Measurements from ENCODE around the gene GPR107. TPM values are rescaled to one million over a fixed set of nuclear protein-coding genes. Genes with fewer than 3 reads are reported as not detected.

Gene GPR107
- polyA plus RNA-seq, 3 donors, result 6.0 to 22.6 (median 6.0) TPM

DNA sequence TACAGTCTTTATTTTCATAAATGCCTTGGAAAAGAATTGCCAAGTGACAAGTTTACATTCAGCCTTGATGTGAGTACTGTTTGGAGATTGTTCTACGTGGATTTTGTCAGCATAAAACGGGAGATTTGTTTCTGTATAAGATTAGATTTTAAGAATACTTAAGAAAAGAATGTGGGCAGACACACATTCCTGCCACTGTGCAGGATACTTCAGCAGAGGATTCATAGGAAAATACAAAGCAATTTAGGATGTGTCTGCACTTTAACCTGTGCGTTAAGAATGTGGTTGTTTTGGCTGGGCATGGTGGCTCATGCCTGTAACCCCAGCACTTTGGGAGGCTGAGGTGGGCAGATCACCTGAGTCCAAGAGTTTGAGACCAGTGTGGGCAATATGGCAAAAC lies 37.2 kb downstream of the GPR107 start:
- peaks cover 5% of the 10 kb centered on the region for H3K79me2 ChIP-seq (ENCODE audit: insufficient read depth, low read length)
- no peaks in the 10 kb centered on the region for H3K27me3 ChIP-seq (ENCODE audit: control insufficient read depth in 2 of 2, insufficient read depth in 2 of 2, low read length in 2 of 2)
- H3K4me1 Mint-ChIP-seq, result no peaks in the 10 kb centered on the region
- peaks cover 76 to 96% of the 10 kb centered on the region in 2 donors for H3K36me3 Mint-ChIP-seq
- WGBS (ENCODE audit: insufficient coverage), result 100% methylated on average over 1 of the region's 3 CpGs
- no peak overlapping the region for H3K4me2 ChIP-seq (replicated peaks; ENCODE audit: extremely low read depth, low read length, poor library complexity, severe bottlenecking)
- peaks cover 73 to 99% of the 10 kb centered on the region in 2 donors for H3K36me3 ChIP-seq (replicated peaks in 1 of 2; ENCODE audit: control insufficient read depth in 1 of 2, insufficient read depth in 2 of 2, low read length in 2 of 2)
- H4K20me1 ChIP-seq (ENCODE audit: insufficient read depth, low read length), result no peaks in the 10 kb centered on the region
- no peak for DNase-seq
- TF ChIP-seq, protein P1, sequence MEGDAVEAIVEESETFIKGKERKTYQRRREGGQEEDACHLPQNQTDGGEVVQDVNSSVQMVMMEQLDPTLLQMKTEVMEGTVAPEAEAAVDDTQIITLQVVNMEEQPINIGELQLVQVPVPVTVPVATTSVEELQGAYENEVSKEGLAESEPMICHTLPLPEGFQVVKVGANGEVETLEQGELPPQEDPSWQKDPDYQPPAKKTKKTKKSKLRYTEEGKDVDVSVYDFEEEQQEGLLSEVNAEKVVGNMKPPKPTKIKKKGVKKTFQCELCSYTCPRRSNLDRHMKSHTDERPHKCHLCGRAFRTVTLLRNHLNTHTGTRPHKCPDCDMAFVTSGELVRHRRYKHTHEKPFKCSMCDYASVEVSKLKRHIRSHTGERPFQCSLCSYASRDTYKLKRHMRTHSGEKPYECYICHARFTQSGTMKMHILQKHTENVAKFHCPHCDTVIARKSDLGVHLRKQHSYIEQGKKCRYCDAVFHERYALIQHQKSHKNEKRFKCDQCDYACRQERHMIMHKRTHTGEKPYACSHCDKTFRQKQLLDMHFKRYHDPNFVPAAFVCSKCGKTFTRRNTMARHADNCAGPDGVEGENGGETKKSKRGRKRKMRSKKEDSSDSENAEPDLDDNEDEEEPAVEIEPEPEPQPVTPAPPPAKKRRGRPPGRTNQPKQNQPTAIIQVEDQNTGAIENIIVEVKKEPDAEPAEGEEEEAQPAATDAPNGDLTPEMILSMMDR (IDR thresholded peaks at IDR 0.05), result no peak
- peaks cover 0 to 3% (median 0%) of the 10 kb centered on the region in 7 donors for H3K9me3 Mint-ChIP-seq
- no peak overlapping the region for H3K27ac ChIP-seq (ENCODE audit: low read depth in 1 of 2, low read length in 2 of 2)
- no peaks in the 10 kb centered on the region for H3K9me3 ChIP-seq (replicated peaks in 1 of 2; ENCODE audit: control insufficient read depth in 1 of 2, insufficient read depth in 1 of 2, low read length in 2 of 2)
- no peak overlapping the region for H3K4me3 Mint-ChIP-seq
- intact Hi-C loops (cut with micrococcal nuclease), result loop anchor here (10.0 kb wide), 1 partner anchor 206 kb away; no protein-coding TSS in a partner anchor
- H3K4me3 ChIP-seq (replicated peaks in 1 of 3; ENCODE audit: low read depth in 2 of 3, low read length in 3 of 3), result no peak overlapping the region
- H2AFZ ChIP-seq (ENCODE audit: insufficient read depth, low read depth, low read length, poor library complexity, severe bottlenecking), result no peak overlapping the region
- H3K4me1 ChIP-seq (ENCODE audit: control insufficient read depth in 1 of 2, insufficient read depth in 2 of 2, low read length in 2 of 2), result no peaks in the 10 kb centered on the region
- H3K9ac ChIP-seq (ENCODE audit: insufficient read depth, low read length, poor library complexity, severe bottlenecking), result no peak overlapping the region
- H3K27ac Mint-ChIP-seq, result peak overlapping the region in 1 of 7 donors; percentile 51
- peaks cover 0 to 1% (median 0%) of the 10 kb centered on the region in 3 donors for H3K27me3 Mint-ChIP-seq (ENCODE audit: low read depth in 3 of 3)

DNA sequence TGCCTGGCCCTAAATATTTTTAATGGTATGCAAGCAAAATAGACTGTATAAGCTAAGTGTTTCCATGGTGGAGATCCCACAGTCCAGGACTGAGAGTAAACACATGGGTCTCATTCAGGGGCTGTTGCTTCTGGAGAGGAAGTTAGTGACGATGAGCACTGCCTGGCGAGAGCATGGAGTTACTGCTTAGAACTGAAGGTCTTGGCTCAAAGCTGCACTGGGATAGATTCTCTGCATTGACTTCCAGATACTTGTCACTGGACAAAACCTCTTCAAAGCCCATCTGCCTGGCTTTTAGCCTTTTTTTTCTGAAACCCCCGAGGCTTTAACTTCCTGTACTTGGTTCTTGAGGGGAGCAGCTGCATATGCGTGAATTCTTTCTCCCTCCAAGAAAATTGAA lies 39.2 kb downstream of the GPR107 start:
- intact Hi-C loops (cut with micrococcal nuclease), result loop anchor here (10.0 kb wide), 1 partner anchor 208 kb away; no protein-coding TSS in a partner anchor
- Histone ChIP-seq H3K9ac (ENCODE audit: insufficient read depth, low read length, poor library complexity, severe bottlenecking) (no peak overlapping the region), H2AFZ (ENCODE audit: insufficient read depth, low read depth, low read length, poor library complexity, severe bottlenecking) (no peak overlapping the region), H3K27ac (ENCODE audit: low read depth in 1 of 2, low read length in 2 of 2) (no peak overlapping the region), H3K4me3 (replicated peaks in 1 of 3; ENCODE audit: low read depth in 2 of 3, low read length in 3 of 3) (no peak overlapping the region), H3K27me3 (ENCODE audit: control insufficient read depth in 2 of 2, insufficient read depth in 2 of 2, low read length in 2 of 2) (no peaks in the 10 kb centered on the region), H3K4me2 (replicated peaks; ENCODE audit: extremely low read depth, low read length, poor library complexity, severe bottlenecking) (no peak overlapping the region), H3K9me3 (replicated peaks in 1 of 2; ENCODE audit: control insufficient read depth in 1 of 2, insufficient read depth in 1 of 2, low read length in 2 of 2) (no peaks in the 10 kb centered on the region), H4K20me1 (ENCODE audit: insufficient read depth, low read length) (no peaks in the 10 kb centered on the region), H3K36me3 (replicated peaks in 1 of 2; ENCODE audit: control insufficient read depth in 1 of 2, insufficient read depth in 2 of 2, low read length in 2 of 2) (peaks cover 74 to 99% of the 10 kb centered on the region in 2 donors), H3K4me1 (ENCODE audit: control insufficient read depth in 1 of 2, insufficient read depth in 2 of 2, low read length in 2 of 2) (no peaks in the 10 kb centered on the region), H3K79me2 (ENCODE audit: insufficient read depth, low read length) (peaks cover 5% of the 10 kb centered on the region)
- peak overlapping the region in 3 of 7 donors; percentile 11 to 35 (median 15) for H3K27ac Mint-ChIP-seq
- peaks cover 0 to 1% (median 0%) of the 10 kb centered on the region in 3 donors for H3K27me3 Mint-ChIP-seq (ENCODE audit: low read depth in 3 of 3)
- peaks cover 76 to 96% of the 10 kb centered on the region in 2 donors for H3K36me3 Mint-ChIP-seq
- no peak for DNase-seq
- WGBS (ENCODE audit: insufficient coverage), result 67% methylated on average over 1 of the region's 4 CpGs
- no peaks in the 10 kb centered on the region for H3K4me1 Mint-ChIP-seq
- peaks cover 0 to 3% (median 0%) of the 10 kb centered on the region in 7 donors for H3K9me3 Mint-ChIP-seq
- TF ChIP-seq, protein P1 (IDR thresholded peaks at IDR 0.05), result no peak
- no peak overlapping the region for H3K4me3 Mint-ChIP-seq
